ENCODE measurements around the gene RPS24. TPM values are rescaled to one million over a fixed set of nuclear protein-coding genes. Genes with fewer than 3 reads are reported as not detected.

Gene RPS24
- polyA plus RNA-seq, 1 donor (not counting 4 experiments of a cell fraction or from before 2014, with no cell fraction given): 5,180 TPM

DNA sequence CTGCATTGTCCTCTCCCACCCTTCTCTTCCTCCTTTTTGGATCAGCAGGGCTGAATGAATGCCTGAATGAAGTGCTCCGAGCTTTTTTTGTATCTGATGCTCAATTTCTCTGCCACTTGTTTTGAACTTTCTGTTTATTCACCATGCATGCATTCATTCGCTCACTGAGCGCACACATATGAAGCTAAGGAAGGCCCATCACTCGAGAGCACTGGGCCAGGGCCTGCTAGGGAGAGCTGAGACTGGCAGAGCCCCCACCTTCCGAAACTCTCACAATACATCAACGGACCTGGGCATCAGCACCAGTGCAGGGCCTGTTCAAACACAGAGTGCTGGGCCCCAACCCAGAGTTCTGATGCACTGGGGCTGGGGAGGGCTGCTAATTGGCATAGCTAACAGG lies 45.7 kb downstream of the RPS24 start:
- dilution Hi-C loops (cut with MboI; ENCODE audit: extremely low pct_ligation_motif_present, low sequenced_read_pairs): no loop called here
- no peak overlapping the region for H3K4me2 ChIP-seq (ENCODE audit: control insufficient read depth, extremely low read depth, insufficient read depth, low read depth, low read length)

DNA sequence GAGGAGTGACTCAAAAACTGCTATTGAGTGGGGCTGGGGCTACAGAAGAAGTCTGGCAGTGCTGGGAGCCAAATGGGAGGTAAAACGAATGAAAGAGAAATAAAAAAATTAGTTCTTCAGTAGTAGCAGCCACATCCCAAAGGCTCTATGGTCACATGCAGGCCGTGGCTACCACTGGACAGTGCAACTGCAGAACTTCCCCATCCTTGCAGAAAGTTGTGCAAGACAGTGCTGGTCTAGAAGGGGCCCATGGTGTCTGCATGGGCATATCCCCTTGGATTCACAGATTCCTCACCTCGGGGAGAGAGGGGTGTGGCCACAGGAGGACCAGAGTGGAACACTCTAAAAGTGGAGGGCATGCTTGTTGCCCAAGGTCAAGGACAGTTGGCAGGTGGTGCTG lies 47.6 kb downstream of the RPS24 start:
- DNase-seq (ENCODE audit: low read depth, low spot score): no peak
- dilution Hi-C loops (cut with MboI; ENCODE audit: extremely low pct_ligation_motif_present, low sequenced_read_pairs): no loop called here
- no peak for TF ChIP-seq EZH2 (IDR thresholded peaks at IDR 0.05; ENCODE audit: low read length)
- TF ChIP-seq, protein P1, sequence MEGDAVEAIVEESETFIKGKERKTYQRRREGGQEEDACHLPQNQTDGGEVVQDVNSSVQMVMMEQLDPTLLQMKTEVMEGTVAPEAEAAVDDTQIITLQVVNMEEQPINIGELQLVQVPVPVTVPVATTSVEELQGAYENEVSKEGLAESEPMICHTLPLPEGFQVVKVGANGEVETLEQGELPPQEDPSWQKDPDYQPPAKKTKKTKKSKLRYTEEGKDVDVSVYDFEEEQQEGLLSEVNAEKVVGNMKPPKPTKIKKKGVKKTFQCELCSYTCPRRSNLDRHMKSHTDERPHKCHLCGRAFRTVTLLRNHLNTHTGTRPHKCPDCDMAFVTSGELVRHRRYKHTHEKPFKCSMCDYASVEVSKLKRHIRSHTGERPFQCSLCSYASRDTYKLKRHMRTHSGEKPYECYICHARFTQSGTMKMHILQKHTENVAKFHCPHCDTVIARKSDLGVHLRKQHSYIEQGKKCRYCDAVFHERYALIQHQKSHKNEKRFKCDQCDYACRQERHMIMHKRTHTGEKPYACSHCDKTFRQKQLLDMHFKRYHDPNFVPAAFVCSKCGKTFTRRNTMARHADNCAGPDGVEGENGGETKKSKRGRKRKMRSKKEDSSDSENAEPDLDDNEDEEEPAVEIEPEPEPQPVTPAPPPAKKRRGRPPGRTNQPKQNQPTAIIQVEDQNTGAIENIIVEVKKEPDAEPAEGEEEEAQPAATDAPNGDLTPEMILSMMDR (optimal IDR thresholded peaks at IDR 0.05 in 1 of 3, IDR thresholded peaks at IDR 0.05 in 1 of 3, conservative IDR thresholded peaks at IDR 0.05 in 1 of 3; ENCODE audit: extremely low read depth in 1 of 3, insufficient read depth in 2 of 3, low read length in 3 of 3): no peak

More for the DNA sequence above, 45.7 kb downstream of the RPS24 start:
- H3K9ac ChIP-seq (ENCODE audit: control insufficient read depth, extremely low read depth, insufficient read depth, low read length): no peak overlapping the region
- no peak overlapping the region for H2AFZ ChIP-seq (ENCODE audit: control insufficient read depth, low read length)
- no peaks in the 10 kb centered on the region for H3K79me2 ChIP-seq (ENCODE audit: control insufficient read depth, insufficient read depth, low read length)
- no peaks in the 10 kb centered on the region for H3K27me3 ChIP-seq (ENCODE audit: control insufficient read depth, extremely low read depth, insufficient read depth, low read length)
- no peak for DNase-seq (ENCODE audit: low read depth, low spot score)
- FAIRE-seq: no peak
- no peaks in the 10 kb centered on the region for H4K20me1 ChIP-seq (ENCODE audit: control insufficient read depth, extremely low read depth, insufficient read depth, low read length)
- no peak overlapping the region for H3K27ac ChIP-seq (ENCODE audit: control insufficient read depth, insufficient read depth, low read length)
- no peaks in the 10 kb centered on the region for H3K36me3 ChIP-seq (ENCODE audit: control insufficient read depth in 2 of 2, extremely low read depth in 1 of 2, insufficient read depth in 2 of 2, low read length in 2 of 2)
- H3K4me3 ChIP-seq (ENCODE audit: control insufficient read depth in 2 of 3, extremely low read depth in 1 of 3, insufficient read depth in 2 of 3, low read depth in 1 of 3, low read length in 3 of 3): no peak overlapping the region
- no peaks in the 10 kb centered on the region for H3K9me3 ChIP-seq (ENCODE audit: control insufficient read depth, low read depth, low read length)
- H3K4me1 ChIP-seq (ENCODE audit: control insufficient read depth, extremely low read depth, insufficient read depth, low read length): no peaks in the 10 kb centered on the region
- no peaks in the 10 kb centered on the region for H3K9me1 ChIP-seq (ENCODE audit: control insufficient read depth, extremely low read depth, insufficient read depth, low read length)
- TF ChIP-seq, protein P1 (optimal IDR thresholded peaks at IDR 0.05 in 1 of 3, IDR thresholded peaks at IDR 0.05 in 1 of 3, conservative IDR thresholded peaks at IDR 0.05 in 1 of 3; ENCODE audit: extremely low read depth in 1 of 3, insufficient read depth in 2 of 3, low read length in 3 of 3): no peak
- TF ChIP-seq EZH2 (IDR thresholded peaks at IDR 0.05; ENCODE audit: low read length): no peak

More for the DNA sequence above, 47.6 kb downstream of the RPS24 start:
- no peak overlapping the region for H3K9ac ChIP-seq (ENCODE audit: control insufficient read depth, extremely low read depth, insufficient read depth, low read length)
- no peaks in the 10 kb centered on the region for H3K36me3 ChIP-seq (ENCODE audit: control insufficient read depth in 2 of 2, extremely low read depth in 1 of 2, insufficient read depth in 2 of 2, low read length in 2 of 2)
- no peaks in the 10 kb centered on the region for H3K4me1 ChIP-seq (ENCODE audit: control insufficient read depth, extremely low read depth, insufficient read depth, low read length)
- H4K20me1 ChIP-seq (ENCODE audit: control insufficient read depth, extremely low read depth, insufficient read depth, low read length): no peaks in the 10 kb centered on the region
- H3K27me3 ChIP-seq (ENCODE audit: control insufficient read depth, extremely low read depth, insufficient read depth, low read length): no peaks in the 10 kb centered on the region
- no peaks in the 10 kb centered on the region for H3K9me1 ChIP-seq (ENCODE audit: control insufficient read depth, extremely low read depth, insufficient read depth, low read length)
- no peak overlapping the region for H3K4me3 ChIP-seq (ENCODE audit: control insufficient read depth in 2 of 3, extremely low read depth in 1 of 3, insufficient read depth in 2 of 3, low read depth in 1 of 3, low read length in 3 of 3)
- H3K79me2 ChIP-seq (ENCODE audit: control insufficient read depth, insufficient read depth, low read length): no peaks in the 10 kb centered on the region
- no peak overlapping the region for H3K4me2 ChIP-seq (ENCODE audit: control insufficient read depth, extremely low read depth, insufficient read depth, low read depth, low read length)
- no peak overlapping the region for H3K27ac ChIP-seq (ENCODE audit: control insufficient read depth, insufficient read depth, low read length)
- no peaks in the 10 kb centered on the region for H3K9me3 ChIP-seq (ENCODE audit: control insufficient read depth, low read depth, low read length)
- no peak overlapping the region for H2AFZ ChIP-seq (ENCODE audit: control insufficient read depth, low read length)
- no peak for FAIRE-seq

All from keratinocyte (primary cell).